OCI-M2 (cell line): ENCODE measurements around the gene ATP2B2.
"Not testable (repeated sequence)": the region's sequence is repeated elsewhere in the genome, so short reads cannot be mapped to it uniquely, and the experiment has no call there.

Experiments
- DNase-seq: peaks from one replicate; lab custom pipeline; 2025; ENCODE audit not compliant: unreplicated experiment; lab: John Stamatoyannopoulos, UW

The ATP2B2 gene

GRCh38 chr3:10505050-10505790 is at the start of gene ATP2B2:
Gene ATP2B2 (minus strand): TSS chr3:10505586. CDS start chr3:10449543, 56,043 bp downstream.
- DNase-seq: no peak

- DNase-seq: no peak
These were observed 49.4 kb upstream of the ATP2B2 start for GRCh38 chr3:10554746-10555145.

- DNase-seq: no peak
These were observed 48.8 kb upstream of the ATP2B2 start for GRCh38 chr3:10554236-10554611.

GRCh38 chr3:10553591-10554235 is 48.3 kb upstream of the ATP2B2 start:
- no peak for DNase-seq

GRCh38 chr3:10552631-10552943 is 47.2 kb upstream of the ATP2B2 start:
- DNase-seq: no peak

GRCh38 chr3:10551821-10552630 is 46.6 kb upstream of the ATP2B2 start:
- no peak for DNase-seq

GRCh38 chr3:10551139-10551538 is 45.8 kb upstream of the ATP2B2 start:
- no peak for DNase-seq

- no peak for DNase-seq
These were observed 45.3 kb upstream of the ATP2B2 start for GRCh38 chr3:10550705-10551104.

DNA sequence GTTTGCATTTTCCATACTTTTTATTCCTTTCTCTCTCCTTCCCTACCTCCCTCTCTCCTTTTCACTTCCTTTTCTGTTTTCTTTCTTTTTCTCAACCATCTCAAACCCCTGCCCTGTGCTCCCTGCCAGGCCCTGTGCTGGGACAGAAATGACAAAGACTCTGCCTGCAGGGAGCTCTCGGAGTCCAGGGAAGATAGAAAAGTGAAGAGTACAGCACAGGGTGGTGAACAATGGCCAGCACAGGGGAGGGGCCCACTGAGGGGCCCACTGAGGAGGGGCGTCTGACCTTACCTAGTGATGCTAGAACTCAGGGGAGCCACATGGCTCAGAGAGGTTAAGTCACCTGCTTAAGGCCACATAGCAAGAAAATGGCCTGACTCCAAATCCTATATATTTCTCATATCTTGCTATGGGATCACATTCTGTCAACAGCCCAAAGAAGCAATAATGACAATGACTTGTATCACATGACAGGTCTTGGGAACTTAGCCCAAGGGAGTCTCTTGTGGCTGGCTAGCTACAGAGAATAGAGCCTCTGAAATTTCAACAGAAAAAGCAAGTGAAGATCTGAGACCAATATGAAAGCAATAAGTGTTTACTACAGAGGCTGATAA is 44.3 kb upstream of the ATP2B2 start:
- DNase-seq: no peak

DNA sequence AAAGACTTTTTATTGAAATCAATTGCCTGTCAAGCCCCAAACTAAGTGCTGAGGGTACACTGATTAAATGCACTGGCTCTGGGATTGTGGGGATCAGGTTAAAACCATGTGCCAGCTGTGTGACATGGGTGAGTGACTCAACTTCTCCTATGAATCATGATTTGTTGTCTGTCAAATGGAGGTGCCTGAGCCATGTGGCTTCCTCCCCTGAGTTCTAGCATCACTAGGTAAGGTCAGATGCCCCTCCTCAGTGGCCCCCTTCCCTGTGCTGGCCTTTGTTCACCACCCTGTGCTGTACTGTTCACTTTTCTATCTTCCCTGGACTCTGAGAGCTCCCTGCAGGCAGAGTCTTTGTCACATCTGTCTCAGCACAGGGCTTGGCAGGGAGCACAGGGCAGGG is 43.6 kb upstream of the ATP2B2 start:
- DNase-seq: no peak

- no peak for DNase-seq
These were observed 42.7 kb upstream of the ATP2B2 start for GRCh38 chr3:10547841-10548783.

DNA sequence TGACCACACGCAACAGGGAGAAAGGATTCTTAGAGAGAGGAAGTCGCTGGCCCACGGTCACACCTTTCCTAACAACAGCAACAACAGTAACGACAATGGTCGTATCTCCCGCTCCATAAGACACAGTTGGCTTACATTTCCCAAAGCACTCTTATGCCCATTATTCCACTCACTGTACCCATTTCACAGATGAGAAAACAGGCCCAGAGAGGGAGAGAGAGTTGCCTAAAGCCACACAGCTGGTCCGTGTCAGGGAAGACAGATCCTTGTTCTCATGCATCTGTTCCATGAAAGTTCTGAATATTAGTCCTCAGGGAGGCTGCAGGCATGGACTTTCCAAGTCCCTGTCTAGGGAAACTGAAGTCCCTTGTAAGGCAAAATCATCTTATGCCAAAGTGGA is 42.0 kb upstream of the ATP2B2 start:
- no peak for DNase-seq

DNA sequence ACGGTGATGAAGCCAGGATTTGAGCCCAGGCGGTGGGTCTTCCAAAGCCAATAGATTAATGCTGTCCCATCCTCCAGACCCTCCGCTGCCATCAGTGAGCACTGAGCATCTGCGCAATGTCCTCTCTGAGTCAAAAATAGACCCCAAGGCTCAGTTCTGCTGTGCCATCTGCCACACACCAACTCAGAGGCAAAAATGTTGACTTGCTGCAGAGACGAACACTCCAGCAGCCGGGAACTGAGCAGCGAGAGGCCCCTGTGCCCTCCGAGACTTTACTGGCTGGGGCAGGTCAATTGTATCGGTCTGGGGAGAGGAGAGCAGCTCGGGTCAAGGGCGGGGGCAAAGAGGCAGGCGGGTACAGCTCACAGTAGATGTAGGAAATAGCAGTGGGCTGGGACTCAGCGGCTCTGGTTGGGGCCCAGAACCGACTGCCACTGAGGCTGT is 41.5 kb upstream of the ATP2B2 start:
- DNase-seq: no peak

DNA sequence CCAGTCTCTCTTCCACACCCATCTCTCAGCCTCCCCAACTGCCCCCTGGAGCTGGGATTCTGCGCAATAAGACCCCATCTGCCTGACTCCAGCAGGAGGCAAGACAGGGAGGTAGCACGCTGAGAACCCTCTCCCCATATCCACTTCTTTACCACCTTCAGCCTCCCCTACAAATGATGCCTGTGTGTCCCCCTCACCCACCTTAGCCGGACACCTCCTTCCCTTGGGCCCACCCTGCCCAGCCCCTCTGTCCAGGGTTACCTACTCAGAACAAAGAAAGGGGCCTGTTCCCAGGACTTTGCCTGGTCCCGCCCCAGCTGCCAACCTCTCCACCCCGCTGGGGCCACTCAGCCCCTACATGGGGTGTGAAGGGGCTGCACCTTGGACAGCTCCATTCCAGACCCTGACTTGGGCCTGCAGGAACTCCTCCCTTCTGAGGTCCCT is 40.8 kb upstream of the ATP2B2 start:
- DNase-seq: no peak

GRCh38 chr3:10542518-10542917 is 37.1 kb upstream of the ATP2B2 start:
- DNase-seq: no peak

DNA sequence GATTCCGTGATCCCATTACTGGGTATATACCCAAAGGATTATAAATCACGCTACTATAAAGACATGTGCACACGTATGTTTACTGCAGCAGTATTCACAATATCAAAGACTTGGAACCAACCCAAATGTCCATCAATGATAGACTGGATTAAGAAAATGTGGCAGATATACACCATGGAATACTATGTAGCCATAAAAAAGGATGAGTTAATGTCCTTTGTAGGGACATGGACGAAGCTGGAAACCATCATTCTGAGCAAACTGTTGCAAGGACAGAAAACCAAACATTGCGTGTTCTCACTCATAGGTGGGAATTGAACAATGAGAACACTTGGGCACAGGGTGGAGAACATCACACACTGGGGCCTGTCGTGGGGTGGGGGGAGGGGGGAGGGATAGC is 35.0 kb upstream of the ATP2B2 start:
- DNase-seq: not testable (repeated sequence)

DNA sequence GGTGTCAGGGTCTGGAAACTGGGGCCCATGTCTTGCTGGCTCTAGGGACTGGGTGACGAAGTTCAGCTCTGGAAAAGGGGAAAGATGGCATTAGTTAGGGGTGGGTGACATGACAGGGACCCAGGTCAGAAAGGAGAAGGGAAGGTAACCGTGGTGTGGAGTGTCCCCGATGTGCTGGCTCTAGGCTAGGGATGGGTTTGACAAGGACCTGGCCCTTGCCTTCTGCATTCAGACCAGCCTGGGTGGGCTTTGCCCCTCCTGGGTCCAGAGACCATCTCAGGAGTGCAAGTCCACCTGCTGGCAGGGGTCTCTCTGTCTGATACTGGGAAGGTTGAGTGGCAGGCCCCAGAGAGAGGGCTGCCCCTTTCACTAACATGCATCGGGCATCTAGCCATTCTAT is 28.7 kb upstream of the ATP2B2 start:
- DNase-seq: no peak

DNA sequence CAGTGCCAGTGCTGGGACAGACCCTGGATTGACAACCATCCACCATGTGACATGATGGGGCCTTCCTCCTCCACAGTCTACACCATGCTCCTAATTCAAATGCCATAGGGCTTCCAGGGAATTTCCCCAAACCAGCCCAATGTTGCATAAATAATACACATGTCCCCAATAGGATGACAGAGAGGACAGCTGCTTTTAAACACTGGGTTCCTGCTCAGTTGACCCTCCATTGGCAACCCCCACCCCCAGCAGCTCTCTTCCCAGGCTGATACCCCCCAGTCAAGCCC is 28.3 kb upstream of the ATP2B2 start:
- DNase-seq: no peak

DNA sequence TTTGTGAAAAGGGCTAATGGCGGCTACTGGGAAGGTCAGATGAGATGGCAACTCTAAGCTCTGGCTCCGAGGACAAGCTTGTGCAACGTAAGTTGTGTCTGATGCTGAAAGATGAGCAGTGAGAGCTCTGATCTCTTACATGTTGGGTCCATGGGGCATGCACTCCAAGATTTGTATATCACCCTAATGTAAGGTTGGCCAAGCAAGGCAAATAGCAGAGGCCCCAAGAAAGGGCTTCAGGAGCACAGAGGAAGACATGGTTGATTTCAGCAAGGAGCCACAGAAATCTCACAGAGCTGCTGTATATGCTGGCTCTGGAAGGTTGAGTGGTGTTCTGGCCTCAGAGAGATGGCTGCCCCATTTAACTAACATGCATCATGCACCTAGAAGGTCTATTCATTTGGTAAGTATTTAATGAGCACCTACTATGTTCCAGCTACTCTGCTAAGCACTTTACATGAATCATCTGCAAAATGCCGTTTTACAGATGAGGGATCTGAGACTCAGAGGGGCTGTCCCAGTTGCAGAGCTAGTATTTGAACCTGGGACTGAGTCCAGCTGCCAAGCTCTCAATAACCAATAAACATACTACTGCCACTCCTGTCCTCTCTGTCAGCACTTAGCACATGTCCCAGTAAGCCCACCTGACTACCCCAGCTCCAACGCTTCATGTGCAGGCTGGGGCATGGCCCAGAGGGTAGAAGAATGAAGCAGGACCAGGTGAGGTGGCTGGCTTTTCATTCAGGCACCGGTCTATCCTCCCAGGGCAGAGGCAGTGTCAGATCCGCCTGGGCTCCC is 27.8 kb upstream of the ATP2B2 start:
- no peak for DNase-seq

- DNase-seq: no peak
These were observed 25.6 kb upstream of the ATP2B2 start for GRCh38 chr3:10531031-10531430.
